ENCODE measurements around the gene SASH1.

DNA sequence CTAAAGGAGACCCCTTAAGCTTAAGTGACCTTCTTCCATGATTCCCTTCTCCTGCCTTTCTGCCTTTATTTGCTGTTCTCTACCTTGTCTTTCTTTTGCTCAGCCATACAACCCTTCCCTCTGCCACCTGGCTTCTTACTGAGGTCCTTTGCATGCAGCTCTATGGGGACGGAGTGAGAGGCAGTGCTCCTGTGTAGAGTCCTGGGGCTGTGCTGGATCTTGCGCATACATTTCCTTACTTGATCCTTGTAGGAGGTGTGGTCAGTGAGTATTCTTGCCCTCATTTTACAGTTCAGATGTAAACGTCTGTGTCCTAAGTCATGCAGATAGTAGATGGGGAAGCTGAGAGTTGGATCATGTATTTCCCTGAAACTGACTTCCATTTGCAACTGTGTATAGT is 5.7 kb downstream of the SASH1 start:
- TF ChIP-seq CTCF (IDR thresholded peaks at IDR 0.05): no peak
- TF ChIP-seq TCF7 (CRISPR knock-in tag; IDR thresholded peaks at IDR 0.05; ENCODE audit: low read depth): no peak
- TF ChIP-seq GABPB1 (CRISPR knock-in tag; IDR thresholded peaks at IDR 0.05): no peak
- no peak for TF ChIP-seq TEAD4 (CRISPR knock-in tag; IDR thresholded peaks at IDR 0.05)
- no peak for TF ChIP-seq ESRRA (CRISPR knock-in tag; IDR thresholded peaks at IDR 0.05; ENCODE audit: borderline replicate concordance)
- TF ChIP-seq, protein P1, sequence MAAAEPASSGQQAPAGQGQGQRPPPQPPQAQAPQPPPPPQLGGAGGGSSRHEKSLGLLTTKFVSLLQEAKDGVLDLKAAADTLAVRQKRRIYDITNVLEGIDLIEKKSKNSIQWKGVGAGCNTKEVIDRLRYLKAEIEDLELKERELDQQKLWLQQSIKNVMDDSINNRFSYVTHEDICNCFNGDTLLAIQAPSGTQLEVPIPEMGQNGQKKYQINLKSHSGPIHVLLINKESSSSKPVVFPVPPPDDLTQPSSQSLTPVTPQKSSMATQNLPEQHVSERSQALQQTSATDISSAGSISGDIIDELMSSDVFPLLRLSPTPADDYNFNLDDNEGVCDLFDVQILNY (CRISPR knock-in tag; IDR thresholded peaks at IDR 0.05): no peak
- no peak for TF ChIP-seq MLX (CRISPR knock-in tag; IDR thresholded peaks at IDR 0.05)
- no peak for TF ChIP-seq NR2C2 (CRISPR knock-in tag; IDR thresholded peaks at IDR 0.05)

Data from WTC11 (cell line).